ENCODE measurements around the gene KCNG2. TPM values are rescaled to one million over a fixed set of nuclear protein-coding genes. Genes with fewer than 3 reads are reported as not detected.

Gene KCNG2
- total RNA-seq, 4 donors from 2014 or later: 0.60 to 0.84 (median 0.78) TPM; not detected in 1

DNA sequence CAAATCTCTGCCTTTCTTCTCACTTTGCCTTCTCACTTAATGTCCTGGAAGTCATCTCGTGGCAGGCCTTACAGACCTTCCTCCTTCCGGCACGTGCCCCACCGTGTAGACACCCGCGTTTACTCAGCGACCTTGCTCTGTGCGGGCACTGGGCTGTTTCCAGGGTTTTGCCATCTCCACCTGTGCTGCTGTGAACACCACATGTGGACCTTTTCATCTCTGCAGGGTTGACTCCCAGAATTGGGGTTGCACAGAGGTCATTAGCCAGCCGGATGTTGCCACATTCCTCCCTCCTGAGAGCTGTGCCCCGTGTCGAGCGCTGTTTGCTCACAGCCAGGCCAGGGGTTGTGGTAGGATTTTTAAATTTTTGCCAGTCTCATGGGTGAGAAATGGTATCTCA, 25.4 kb downstream of the KCNG2 start:
- H3K4me1 ChIP-seq: no peaks in the 10 kb centered on the region
- H3K9me3 ChIP-seq: peaks cover 0 to 13% (median 0%) of the 10 kb centered on the region in 4 donors
- H3K4me3 ChIP-seq: no peak overlapping the region
- 67 to 74% methylated on average over 11 to 12 of the region's 12 CpGs for WGBS, 2 donors
- no peaks in the 10 kb centered on the region for H3K27me3 ChIP-seq
- TF ChIP-seq EP300 (IDR thresholded peaks at IDR 0.05): no peak
- TF ChIP-seq, protein P1, sequence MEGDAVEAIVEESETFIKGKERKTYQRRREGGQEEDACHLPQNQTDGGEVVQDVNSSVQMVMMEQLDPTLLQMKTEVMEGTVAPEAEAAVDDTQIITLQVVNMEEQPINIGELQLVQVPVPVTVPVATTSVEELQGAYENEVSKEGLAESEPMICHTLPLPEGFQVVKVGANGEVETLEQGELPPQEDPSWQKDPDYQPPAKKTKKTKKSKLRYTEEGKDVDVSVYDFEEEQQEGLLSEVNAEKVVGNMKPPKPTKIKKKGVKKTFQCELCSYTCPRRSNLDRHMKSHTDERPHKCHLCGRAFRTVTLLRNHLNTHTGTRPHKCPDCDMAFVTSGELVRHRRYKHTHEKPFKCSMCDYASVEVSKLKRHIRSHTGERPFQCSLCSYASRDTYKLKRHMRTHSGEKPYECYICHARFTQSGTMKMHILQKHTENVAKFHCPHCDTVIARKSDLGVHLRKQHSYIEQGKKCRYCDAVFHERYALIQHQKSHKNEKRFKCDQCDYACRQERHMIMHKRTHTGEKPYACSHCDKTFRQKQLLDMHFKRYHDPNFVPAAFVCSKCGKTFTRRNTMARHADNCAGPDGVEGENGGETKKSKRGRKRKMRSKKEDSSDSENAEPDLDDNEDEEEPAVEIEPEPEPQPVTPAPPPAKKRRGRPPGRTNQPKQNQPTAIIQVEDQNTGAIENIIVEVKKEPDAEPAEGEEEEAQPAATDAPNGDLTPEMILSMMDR (IDR thresholded peaks at IDR 0.05): no peak
- TF ChIP-seq POLR2A (IDR thresholded peaks at IDR 0.05): no peak
- DNase-seq (ENCODE audit: low spot score in 2 of 2): no peak
- H3K36me3 ChIP-seq: no peaks in the 10 kb centered on the region
- H3K27ac ChIP-seq: no peak overlapping the region

GRCh38 chr18:79825913-79826312, 28.2 kb downstream of the KCNG2 start:
- TF ChIP-seq POLR2A (IDR thresholded peaks at IDR 0.05) (no peak), EP300 (IDR thresholded peaks at IDR 0.05) (no peak)
- TF ChIP-seq, protein P1 (IDR thresholded peaks at IDR 0.05): no peak
- Histone ChIP-seq H3K36me3 (no peaks in the 10 kb centered on the region), H3K27me3 (no peaks in the 10 kb centered on the region), H3K27ac (no peak overlapping the region), H3K9me3 (peaks cover 0 to 13% (median 0%) of the 10 kb centered on the region in 4 donors), H3K4me3 (no peak overlapping the region), H3K4me1 (no peaks in the 10 kb centered on the region)
- 86 to 89% methylated on average over 26 of the region's 26 CpGs for WGBS, 2 donors
- DNase-seq (ENCODE audit: low spot score in 2 of 2): no peak

DNA sequence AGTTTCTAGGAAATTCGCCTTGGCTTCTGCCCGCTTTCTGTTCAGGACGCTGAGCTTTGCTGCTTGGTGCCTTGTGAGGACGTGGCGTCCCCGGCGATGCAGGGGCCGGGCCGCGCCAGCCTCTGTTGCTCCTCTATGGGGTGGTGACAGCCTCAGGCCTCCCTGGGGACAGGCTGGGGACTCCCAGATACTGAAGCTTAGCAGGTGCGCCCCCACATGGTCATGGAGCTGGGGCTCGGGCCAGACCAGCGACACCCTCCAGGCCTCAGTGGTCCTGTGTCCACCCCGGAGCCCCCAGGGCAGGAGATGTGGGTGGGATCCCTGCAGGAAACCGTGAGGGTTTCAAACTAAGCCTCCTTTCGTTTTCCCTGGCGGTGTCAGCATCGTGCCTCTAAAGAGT, 29.2 kb downstream of the KCNG2 start:
- Histone ChIP-seq H3K4me1 (no peaks in the 10 kb centered on the region), H3K36me3 (no peaks in the 10 kb centered on the region), H3K9me3 (peaks cover 0 to 13% (median 0%) of the 10 kb centered on the region in 4 donors), H3K27ac (no peak overlapping the region), H3K27me3 (no peaks in the 10 kb centered on the region), H3K4me3 (no peak overlapping the region)
- TF ChIP-seq POLR2A (IDR thresholded peaks at IDR 0.05): no peak
- TF ChIP-seq EP300 (IDR thresholded peaks at IDR 0.05): no peak
- TF ChIP-seq, protein P1 (IDR thresholded peaks at IDR 0.05): no peak
- WGBS, 2 donors: 83 to 88% methylated on average over 16 to 18 of the region's 18 CpGs
- DNase-seq (ENCODE audit: low spot score in 2 of 2): no peak

- no peak for DNase-seq (ENCODE audit: low spot score in 2 of 2)
- Histone ChIP-seq H3K27ac (no peak overlapping the region), H3K36me3 (no peaks in the 10 kb centered on the region), H3K9me3 (peaks cover 0 to 13% (median 0%) of the 10 kb centered on the region in 4 donors), H3K4me1 (no peaks in the 10 kb centered on the region), H3K27me3 (no peaks in the 10 kb centered on the region), H3K4me3 (no peak overlapping the region)
- whole genome bisulfite sequencing, 2 donors: 93 to 97% methylated on average over 5 of the region's 5 CpGs
- TF ChIP-seq EP300 (IDR thresholded peaks at IDR 0.05): no peak
- TF ChIP-seq POLR2A (IDR thresholded peaks at IDR 0.05): no peak
- TF ChIP-seq, protein P1 (IDR thresholded peaks at IDR 0.05): no peak
Observed at GRCh38 chr18:79828258-79828657, 30.5 kb downstream of the KCNG2 start.

- no peaks in the 10 kb centered on the region for H3K27me3 ChIP-seq
- DNase-seq (ENCODE audit: low spot score in 2 of 2): no peak
- peaks cover 0 to 13% (median 0%) of the 10 kb centered on the region in 4 donors for H3K9me3 ChIP-seq
- no peaks in the 10 kb centered on the region for H3K36me3 ChIP-seq
- H3K4me1 ChIP-seq: no peaks in the 10 kb centered on the region
- no peak overlapping the region for H3K27ac ChIP-seq
- 86 to 91% methylated on average over 17 of the region's 17 CpGs for WGBS, 2 donors
- H3K4me3 ChIP-seq: no peak overlapping the region
- TF ChIP-seq EP300 (IDR thresholded peaks at IDR 0.05) (no peak), POLR2A (IDR thresholded peaks at IDR 0.05) (no peak)
- TF ChIP-seq, protein P1 (IDR thresholded peaks at IDR 0.05): no peak
Observed at GRCh38 chr18:79829136-79829854, 31.6 kb downstream of the KCNG2 start.

All from tibial nerve (tissue), 4 donors.